Esophagus muscularis mucosa (tissue), 4 donors: ENCODE measurements around the gene ZNF224. TPM values are rescaled to one million over a fixed set of nuclear protein-coding genes. Genes with fewer than 3 reads are reported as not detected.

Experiments used
- DNase-seq: peaks from one replicate; pipeline ENCODE4 v3.0.0-alpha.2; 2017; ENCODE audit errors: extremely low spot score
- H3K27ac ChIP-seq, 4 donors: fragments of 200-600 bp; sonication (generic); replicated peaks in 1 of 4; 1 replicate in 3 of 4; 2 replicates in 1 of 4; pipeline ENCODE4 v1.5.1; 2016 to 2019; ENCODE audit warnings: mild to moderate bottlenecking in 1 of 4
- H3K27me3 ChIP-seq, 4 donors: fragments of 200-600 bp; sonication (generic); one replicate each; pipeline versions ENCODE4 v1.5.1 to v1.6.0; 2016 to 2019
- H3K36me3 ChIP-seq, 4 donors: fragments of 200-600 bp; sonication (generic); one replicate each; pipeline ENCODE4 v1.5.1; 2016 to 2019
- H3K4me1 ChIP-seq, 4 donors: fragments of 200-600 bp; sonication (generic); one replicate each; pipeline ENCODE4 v1.5.1; 2016 to 2019
- H3K4me3 ChIP-seq, 4 donors: fragments of 200-600 bp; sonication (generic); 1 replicate in 2 of 4; 2 replicates in 2 of 4; pipeline ENCODE4 v1.5.1; 2016 to 2019; ENCODE audit warnings: mild to moderate bottlenecking in 4 of 4, moderate library complexity in 1 of 4
- H3K9me3 ChIP-seq, 4 donors: fragments of 200-600 bp; sonication (generic); 1 replicate in 3 of 4; 2 replicates in 1 of 4; pipeline ENCODE4 v1.5.1; 2016 to 2019
- EP300 ChIP-seq: sonication (generic); formaldehyde crosslinking; IDR thresholded peaks from one replicate; pipeline ENCODE4 v1.6.1; 2017; ENCODE audit warnings: antibody characterized with exemption
- POLR2A ChIP-seq: fragments of 450-650 bp; IDR thresholded peaks from one replicate; pipeline ENCODE4 v1.6.1; 2017; ENCODE audit warnings: antibody characterized with exemption, moderate library complexity, mild to moderate bottlenecking, low read depth
- POLR2AphosphoS5 ChIP-seq, 2 donors: sonication (generic); formaldehyde crosslinking; IDR thresholded peaks; one replicate each; pipeline ENCODE4 v1.6.1; 2017; ENCODE audit warnings: antibody characterized with exemption in 2 of 2
- WGBS: methylation state at CpG from one replicate; pipeline ENCODE4 v1.1.5; 2018; 5-methylcytosine and 5-hydroxymethylcytosine counted together
- intact Hi-C: fragments of 100-400 bp; cut with DNase I; formaldehyde crosslinking; loops from one replicate; pipeline ENCODE4 v1.15.1; 2023
- total RNA-seq, 4 donors: library from RNA; depleted of rRNA; stranded (reverse); fragments of >200 nt; gene quantifications; one replicate each; pipeline versions ENCODE4 v1.1.0 to v1.2.1, GENCODE V29; 2016
- TF ChIP-seq, protein P1 (sequence below), 3 experiments: fragments of 200-600 bp in 2 of 3; fragments of 450-650 bp in 1 of 3; sonication (generic) in 2 of 3; IDR thresholded peaks; one replicate each; pipeline ENCODE4 v1.5.1; 2017 to 2019; ENCODE audit warnings: antibody characterized with exemption in 3 of 3, mild to moderate bottlenecking in 2 of 3, moderate library complexity in 1 of 3

Gene ZNF224
- total RNA-seq = 10 to 100 TPM; 12.4 to 28.7 (median 16.2) TPM

DNA sequence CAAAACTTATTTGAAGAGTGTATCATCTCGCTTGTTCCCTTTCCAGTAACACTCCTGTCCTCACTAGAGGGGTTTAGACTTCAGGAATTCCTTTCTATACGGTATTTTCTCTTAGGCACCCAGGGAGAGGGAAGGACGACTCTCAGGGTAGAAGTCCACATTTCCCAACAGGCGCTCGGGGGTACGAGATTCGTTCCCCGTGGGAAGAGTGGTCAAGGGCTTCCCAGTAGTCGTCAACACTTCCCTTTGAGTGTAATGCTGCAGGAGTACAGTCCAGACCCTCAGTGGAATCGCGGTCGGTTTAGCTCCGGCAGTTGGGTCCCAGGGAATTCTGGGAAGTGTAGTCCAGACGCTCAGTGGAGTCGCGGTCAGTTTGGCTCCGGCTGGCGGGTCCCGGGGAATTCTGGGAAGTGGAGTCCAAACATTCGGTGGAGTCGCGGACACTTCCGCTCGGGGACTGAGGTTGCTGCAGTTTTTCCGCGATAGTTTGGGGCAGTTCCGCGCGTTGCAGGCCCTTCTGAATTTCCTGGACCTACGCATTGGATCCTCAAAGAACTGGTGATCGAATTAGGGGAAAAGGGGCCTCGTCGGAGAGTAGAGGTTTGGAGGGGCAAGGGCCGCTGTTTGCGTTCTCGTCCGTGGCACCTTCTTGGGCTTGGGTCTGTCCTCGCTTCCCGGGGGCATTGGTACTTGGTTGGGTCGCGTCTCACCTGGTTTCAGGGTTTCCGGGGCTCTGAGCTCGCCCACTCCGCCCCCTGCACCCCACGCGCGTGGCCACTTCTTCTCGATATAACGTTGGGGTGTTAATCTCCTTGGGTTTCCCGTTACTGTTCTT lies at the start of gene ZNF224:
Gene ZNF224 (plus strand): TSS at position 431 of the 835 bp plus-strand sequence. CDS start 3,513 bp downstream, outside the sequence.
- peak; percentile 97 for DNase-seq
- Histone ChIP-seq H3K27ac (peak within 1 kb of the TSS; percentile 68 to 79 (median 78)), H3K4me1 (peaks cover 7 to 22% (median 17%) of the 10 kb centered on the region in 4 donors), H3K36me3 (peaks cover 15 to 28% (median 24%) of the 10 kb centered on the region in 4 donors), H3K27me3 (no peaks in the 10 kb centered on the region), H3K9me3 (peaks cover 0 to 5% (median 0%) of the 10 kb centered on the region in 4 donors), H3K4me3 (peak within 1 kb of the TSS; percentile 59 to 76 (median 72))
- under 1% methylated on average over 40 of the region's 50 CpGs for WGBS
- peak; percentile 77 to 79 for TF ChIP-seq POLR2AphosphoS5 (IDR thresholded peaks at IDR 0.05)
- TF ChIP-seq, protein P1, sequence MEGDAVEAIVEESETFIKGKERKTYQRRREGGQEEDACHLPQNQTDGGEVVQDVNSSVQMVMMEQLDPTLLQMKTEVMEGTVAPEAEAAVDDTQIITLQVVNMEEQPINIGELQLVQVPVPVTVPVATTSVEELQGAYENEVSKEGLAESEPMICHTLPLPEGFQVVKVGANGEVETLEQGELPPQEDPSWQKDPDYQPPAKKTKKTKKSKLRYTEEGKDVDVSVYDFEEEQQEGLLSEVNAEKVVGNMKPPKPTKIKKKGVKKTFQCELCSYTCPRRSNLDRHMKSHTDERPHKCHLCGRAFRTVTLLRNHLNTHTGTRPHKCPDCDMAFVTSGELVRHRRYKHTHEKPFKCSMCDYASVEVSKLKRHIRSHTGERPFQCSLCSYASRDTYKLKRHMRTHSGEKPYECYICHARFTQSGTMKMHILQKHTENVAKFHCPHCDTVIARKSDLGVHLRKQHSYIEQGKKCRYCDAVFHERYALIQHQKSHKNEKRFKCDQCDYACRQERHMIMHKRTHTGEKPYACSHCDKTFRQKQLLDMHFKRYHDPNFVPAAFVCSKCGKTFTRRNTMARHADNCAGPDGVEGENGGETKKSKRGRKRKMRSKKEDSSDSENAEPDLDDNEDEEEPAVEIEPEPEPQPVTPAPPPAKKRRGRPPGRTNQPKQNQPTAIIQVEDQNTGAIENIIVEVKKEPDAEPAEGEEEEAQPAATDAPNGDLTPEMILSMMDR (IDR thresholded peaks at IDR 0.05) = no peak
- intact Hi-C loops = loop anchor here (2.0 kb wide), 2 partner anchors 19 to 21 kb away; partner anchors contain the start of genes ZNF225 and ZNF284

GRCh38 chr19:44050740-44051649 lies 43.2 kb upstream of the ZNF224 start:
- DNase-seq = no peak
- Histone ChIP-seq H3K27me3 (peaks cover 0 to 30% (median 0%) of the 10 kb centered on the region in 4 donors), H3K4me3 (peak overlapping the region; percentile 64 to 80 (median 72)), H3K4me1 (peaks cover 14 to 21% (median 19%) of the 10 kb centered on the region in 4 donors), H3K27ac (peak overlapping the region; percentile 6 to 77 (median 72)), H3K36me3 (peaks cover 6 to 13% (median 11%) of the 10 kb centered on the region in 4 donors), H3K9me3 (peaks cover 0 to 8% (median 0%) of the 10 kb centered on the region in 4 donors)
- intact Hi-C loops = loop anchor here (5.0 to 10.0 kb wide), 2 partner anchors 46 to 61 kb away; partner anchors contain the start of genes ZNF225 and ZNF230
- no peak for TF ChIP-seq POLR2A
- TF ChIP-seq POLR2AphosphoS5 (IDR thresholded peaks at IDR 0.05) = no peak
- TF ChIP-seq EP300 = no peak
- TF ChIP-seq, protein P1 (IDR thresholded peaks at IDR 0.05) = no peak
- 14% methylated on average over 19 of the region's 21 CpGs for WGBS

DNA sequence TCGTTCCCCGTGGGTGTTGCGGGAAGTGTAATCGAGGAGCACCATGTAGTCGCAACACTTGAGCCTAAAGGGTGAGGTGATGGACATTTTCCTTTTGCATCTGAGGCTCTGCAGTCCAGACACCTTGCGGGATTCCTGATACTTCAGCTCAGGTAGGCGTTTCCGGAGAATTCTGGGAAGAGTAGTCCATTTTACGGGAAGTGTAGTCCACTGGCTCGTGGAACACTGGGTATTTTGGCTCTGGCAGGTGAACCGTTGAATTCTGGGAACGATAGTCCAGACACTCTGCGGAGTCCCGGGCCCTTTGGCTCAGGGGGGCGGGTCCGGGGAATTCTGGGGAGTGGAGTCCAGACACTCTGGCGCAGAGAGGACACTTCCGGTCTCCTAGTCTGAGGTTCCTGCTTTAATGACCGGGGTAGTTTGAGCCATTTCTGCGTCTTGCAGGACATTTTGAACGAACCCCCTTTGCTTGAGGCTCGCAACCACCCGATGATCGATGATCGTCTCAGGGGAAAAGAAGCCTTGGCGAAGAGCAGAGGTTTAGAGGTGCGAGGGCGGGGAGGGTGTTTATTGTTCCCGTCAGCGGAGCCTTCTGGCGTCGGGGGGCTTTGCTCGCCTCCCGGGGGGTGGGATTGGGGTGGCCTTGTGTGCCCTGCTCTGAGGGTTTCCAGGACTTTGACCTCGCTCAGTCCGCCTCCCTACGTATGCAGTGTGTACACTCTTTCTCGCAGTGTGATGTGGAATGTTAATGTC lies 42.3 kb upstream of the ZNF224 start, which contains the start of gene ZNF223:
Gene ZNF223 (plus strand): TSS at position 387 of the 753 bp plus-strand sequence. CDS start 3,141 bp downstream, outside the sequence.
- Histone ChIP-seq H3K36me3 (peaks cover 6 to 18% (median 12%) of the 10 kb centered on the region in 4 donors), H3K9me3 (peaks cover 0 to 8% (median 0%) of the 10 kb centered on the region in 4 donors), H3K4me1 (peaks cover 14 to 21% (median 19%) of the 10 kb centered on the region in 4 donors), H3K27ac (peak within 1 kb of the TSS; percentile 70 to 77 (median 75)), H3K4me3 (peak within 1 kb of the TSS; percentile 64 to 80 (median 72)), H3K27me3 (peaks cover 0 to 30% (median 0%) of the 10 kb centered on the region in 4 donors)
- TF ChIP-seq, protein P1 (IDR thresholded peaks at IDR 0.05) = no peak
- peak; percentile 73 to 94 for TF ChIP-seq POLR2AphosphoS5 (IDR thresholded peaks at IDR 0.05)
- TF ChIP-seq EP300 = peak; percentile 47
- TF ChIP-seq POLR2A = no peak
- intact Hi-C loops = loop anchor here (5.0 to 10.0 kb wide), 2 partner anchors 47 to 60 kb away; partner anchors contain the start of genes ZNF225 and ZNF230
- under 1% methylated on average over 37 of the region's 38 CpGs for WGBS
- DNase-seq = peak; percentile 97

DNA sequence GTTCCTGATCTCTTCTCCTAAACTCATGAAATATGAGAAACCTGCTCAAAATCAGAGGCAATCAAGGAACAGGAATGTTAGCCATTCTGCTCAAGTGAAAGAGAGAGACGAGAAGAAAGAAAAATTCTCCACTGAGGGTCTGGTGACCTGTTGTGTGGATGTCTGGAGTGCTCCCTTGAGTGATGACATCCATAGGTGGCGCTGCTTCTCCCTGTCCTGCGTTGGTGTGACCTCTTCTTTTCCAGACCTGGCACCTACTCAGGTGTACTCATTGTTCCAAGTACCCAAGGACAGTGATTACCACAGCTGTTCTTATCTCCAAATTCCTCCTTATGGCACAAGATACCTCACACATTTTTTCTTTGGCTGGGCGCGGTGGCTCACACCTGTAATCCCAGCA lies 38.3 kb upstream of the ZNF224 start:
- intact Hi-C loops = loop anchor here (10.0 kb wide), 1 partner anchor 51 kb away; the partner anchor contains the start of gene ZNF230
- peaks cover 0 to 2% (median 0%) of the 10 kb centered on the region in 4 donors for H3K27me3 ChIP-seq
- no peak overlapping the region for H3K4me3 ChIP-seq
- TF ChIP-seq, protein P1 (IDR thresholded peaks at IDR 0.05) = no peak
- no peak for TF ChIP-seq POLR2AphosphoS5 (IDR thresholded peaks at IDR 0.05)
- no peak for TF ChIP-seq POLR2A
- no peak for TF ChIP-seq EP300
- DNase-seq = no peak
- H3K36me3 ChIP-seq = peaks cover 22 to 58% (median 43%) of the 10 kb centered on the region in 4 donors
- no peak overlapping the region for H3K27ac ChIP-seq
- peaks cover 0 to 15% (median 4%) of the 10 kb centered on the region in 4 donors for H3K9me3 ChIP-seq
- 91% methylated on average over 3 of the region's 5 CpGs for WGBS
- peaks cover 14 to 20% (median 17%) of the 10 kb centered on the region in 4 donors for H3K4me1 ChIP-seq
